Activated naive CD4-positive, alpha-beta T cell treated with anti-CD3 and anti-CD28 coated beads, Interleukin-2, amount 50 U/mL, for 24 hours (primary cell): ENCODE data around the gene CLMN.
A peak's percentile ranks its signal among the peaks of the same experiment; 100 is the strongest.

Experiments used
- H3K27ac Mint-ChIP-seq: one replicate; pipeline ENCODE4 v1.8.0; 2021; ENCODE audit warnings: mild to moderate bottlenecking, mixed read lengths
- H3K27me3 Mint-ChIP-seq: one replicate; pipeline ENCODE4 v1.8.0; 2021; ENCODE audit warnings: mixed read lengths
- H3K36me3 Mint-ChIP-seq: one replicate; pipeline ENCODE4 v1.8.0; 2021; ENCODE audit warnings: mixed read lengths
- H3K4me1 Mint-ChIP-seq: one replicate; pipeline ENCODE4 v1.8.0; 2021; ENCODE audit warnings: mixed read lengths
- H3K4me3 Mint-ChIP-seq: one replicate; pipeline ENCODE4 v1.8.0; 2021; ENCODE audit warnings: mild to moderate bottlenecking, mixed read lengths
- H3K9me3 Mint-ChIP-seq: one replicate; pipeline ENCODE4 v1.8.0; 2021; ENCODE audit warnings: mixed read lengths

CLMN gene

DNA sequence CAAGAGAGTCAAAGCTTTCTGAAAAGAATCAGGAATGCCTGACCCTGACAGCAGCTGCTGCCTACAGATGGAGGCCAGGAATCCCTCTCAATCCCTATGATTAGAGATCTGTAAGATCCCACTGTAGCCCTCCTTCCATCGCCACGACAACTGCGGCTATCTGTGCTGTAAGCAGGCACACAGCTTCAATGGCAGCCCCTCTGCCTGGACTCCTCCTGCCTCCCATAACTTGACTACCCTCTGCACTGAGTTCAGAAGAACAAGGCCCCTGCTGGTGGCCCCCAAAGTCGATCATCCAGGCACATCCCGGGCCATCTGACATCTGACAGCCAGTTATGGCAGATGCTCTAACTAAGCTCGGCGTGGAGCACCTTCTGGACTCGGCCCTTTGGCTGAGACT is 2.9 kb downstream of the CLMN start:
- H3K36me3 Mint-ChIP-seq: no peaks in the 10 kb centered on the region
- no peak overlapping the region for H3K27ac Mint-ChIP-seq
- no peak overlapping the region for H3K4me3 Mint-ChIP-seq
- H3K27me3 Mint-ChIP-seq: peaks cover 5% of the 10 kb centered on the region
- H3K9me3 Mint-ChIP-seq: no peaks in the 10 kb centered on the region
- peaks cover 9% of the 10 kb centered on the region for H3K4me1 Mint-ChIP-seq

DNA sequence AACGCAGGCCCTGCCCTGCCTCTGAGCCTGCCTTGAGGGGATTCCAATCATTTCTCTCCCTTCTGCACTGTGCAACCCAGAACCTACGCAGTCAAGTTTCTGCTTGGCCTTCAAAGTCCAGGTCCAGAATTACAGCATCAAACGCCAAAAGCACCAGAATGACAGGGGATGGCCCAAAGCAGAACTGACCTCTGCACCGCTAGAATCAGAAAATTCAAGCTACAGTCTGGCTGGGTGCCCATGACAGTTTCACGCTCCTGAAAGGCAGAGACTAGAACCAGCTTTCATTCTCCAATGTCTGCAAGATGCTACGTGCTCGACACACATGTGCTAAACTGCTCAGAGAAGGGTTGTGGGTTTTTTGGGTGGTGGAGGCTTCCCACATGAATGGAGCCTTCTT is 4.1 kb downstream of the CLMN start:
- H3K4me1 Mint-ChIP-seq: peaks cover 9% of the 10 kb centered on the region
- H3K4me3 Mint-ChIP-seq: no peak overlapping the region
- peaks cover 5% of the 10 kb centered on the region for H3K27me3 Mint-ChIP-seq
- no peaks in the 10 kb centered on the region for H3K36me3 Mint-ChIP-seq
- H3K27ac Mint-ChIP-seq: no peak overlapping the region
- no peaks in the 10 kb centered on the region for H3K9me3 Mint-ChIP-seq

DNA sequence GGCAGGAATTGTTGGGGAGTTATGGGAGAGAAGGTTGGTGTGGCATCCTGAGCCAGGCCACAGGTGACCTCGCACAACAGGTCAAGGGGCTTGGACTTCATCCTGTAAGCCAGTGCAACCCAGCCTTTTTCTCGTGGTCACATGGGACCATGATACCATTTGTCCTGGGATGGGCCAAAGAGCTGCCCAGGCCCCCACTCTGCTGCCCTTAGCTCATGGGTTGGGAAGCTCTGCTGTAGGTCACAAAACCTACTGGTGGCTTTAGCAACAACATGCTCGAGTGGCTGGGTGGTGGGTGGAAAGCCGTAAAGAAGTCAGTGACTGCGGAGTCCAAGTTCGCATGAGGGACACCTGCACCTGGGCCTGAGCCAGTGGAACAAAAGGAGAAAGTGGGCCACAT is 4.6 kb downstream of the CLMN start:
- Mint-ChIP-seq H3K36me3 (no peaks in the 10 kb centered on the region), H3K27me3 (peaks cover 5% of the 10 kb centered on the region), H3K4me3 (no peak overlapping the region), H3K27ac (no peak overlapping the region), H3K9me3 (no peaks in the 10 kb centered on the region), H3K4me1 (peaks cover 9% of the 10 kb centered on the region)

DNA sequence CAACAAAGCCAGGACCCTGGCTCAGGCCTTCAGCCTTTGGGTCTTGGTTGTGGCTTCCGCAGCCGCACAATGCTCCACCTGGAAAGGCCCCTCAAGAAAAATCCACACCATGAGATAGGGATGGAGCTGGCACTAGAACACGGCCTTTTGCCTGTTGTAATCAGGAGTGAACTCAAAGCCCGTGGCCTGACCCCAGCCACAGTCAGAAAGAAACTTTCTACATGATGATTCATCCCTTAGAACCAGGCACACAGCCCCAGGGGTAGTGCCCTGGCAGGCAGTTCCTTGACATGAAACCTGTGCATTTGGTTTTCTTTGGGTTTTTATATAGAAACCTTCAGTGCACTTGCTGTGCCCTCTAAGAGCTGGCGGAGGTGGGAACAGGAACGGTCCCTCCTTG is 5.1 kb downstream of the CLMN start:
- Mint-ChIP-seq H3K27ac (no peak overlapping the region), H3K4me3 (no peak overlapping the region), H3K27me3 (peaks cover 5% of the 10 kb centered on the region)

DNA sequence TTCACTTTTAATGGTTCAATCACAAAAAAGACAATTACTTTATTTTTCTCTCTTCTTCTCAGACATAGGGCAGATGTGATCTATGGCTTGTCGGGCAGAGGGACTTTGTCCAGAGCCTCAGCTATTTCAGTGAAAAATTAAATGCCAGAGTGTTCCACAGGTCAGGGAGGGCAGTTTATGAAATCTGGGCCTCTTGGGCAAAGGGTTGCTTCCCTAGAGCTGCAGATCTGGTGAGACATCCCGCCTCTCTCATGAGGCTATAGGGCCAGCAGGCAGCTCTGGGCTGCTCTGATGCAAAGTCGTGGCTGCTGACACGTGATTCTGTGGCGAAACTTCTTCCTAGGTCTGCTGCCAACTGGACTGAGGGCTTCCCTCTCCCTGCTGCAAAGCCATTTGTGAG is 6.0 kb downstream of the CLMN start:
- no peak overlapping the region for H3K27ac Mint-ChIP-seq
- no peaks in the 10 kb centered on the region for H3K9me3 Mint-ChIP-seq
- H3K4me3 Mint-ChIP-seq: no peak overlapping the region
- H3K4me1 Mint-ChIP-seq: peaks cover 6% of the 10 kb centered on the region
- H3K27me3 Mint-ChIP-seq: peaks cover 5% of the 10 kb centered on the region
- no peaks in the 10 kb centered on the region for H3K36me3 Mint-ChIP-seq

More for the DNA sequence above, 5.1 kb downstream of the CLMN start:
- Mint-ChIP-seq H3K9me3 (no peaks in the 10 kb centered on the region), H3K36me3 (no peaks in the 10 kb centered on the region), H3K4me1 (peaks cover 9% of the 10 kb centered on the region)

DNA sequence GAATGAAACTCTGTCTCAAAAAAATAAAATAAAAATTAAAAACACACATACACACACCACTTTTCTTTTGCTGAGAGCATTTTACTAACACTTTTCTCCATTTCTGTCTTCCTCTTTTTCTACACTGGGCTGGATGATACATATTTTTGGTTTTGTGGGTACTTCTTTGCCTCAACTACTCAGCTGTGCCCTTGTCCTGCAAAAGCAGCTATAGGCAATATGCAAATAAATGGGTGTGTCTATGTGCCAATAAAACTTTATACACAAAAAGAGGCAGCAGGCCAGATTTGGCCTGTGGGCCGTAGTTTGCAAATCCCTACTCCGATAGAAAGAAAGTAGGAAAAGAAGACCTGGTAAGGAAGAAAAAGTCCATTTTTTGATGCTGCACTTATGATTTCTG is 6.5 kb downstream of the CLMN start:
- Mint-ChIP-seq H3K4me1 (peaks cover 3% of the 10 kb centered on the region), H3K9me3 (no peaks in the 10 kb centered on the region), H3K27me3 (peaks cover 5% of the 10 kb centered on the region), H3K27ac (no peak overlapping the region), H3K4me3 (no peak overlapping the region), H3K36me3 (no peaks in the 10 kb centered on the region)

DNA sequence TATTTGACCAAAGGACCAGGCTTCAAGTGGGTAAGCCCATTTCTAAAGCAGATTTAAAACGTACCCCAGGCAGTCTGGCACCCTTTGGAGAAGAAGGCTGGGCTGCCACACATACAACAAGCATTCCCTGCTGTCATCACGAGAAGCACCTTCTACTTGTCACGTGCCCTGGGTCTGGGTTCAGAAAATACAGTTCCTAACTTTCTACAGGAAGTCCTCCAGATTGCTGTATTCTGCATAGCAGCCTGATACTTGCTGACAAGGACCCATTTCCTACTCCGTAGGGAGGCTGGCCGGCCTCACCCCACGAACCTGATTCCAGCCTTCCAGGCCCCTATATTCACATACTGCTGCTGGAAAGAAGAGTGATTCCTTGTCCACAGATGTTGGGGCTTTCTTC is 7.4 kb downstream of the CLMN start:
- no peaks in the 10 kb centered on the region for H3K9me3 Mint-ChIP-seq
- no peaks in the 10 kb centered on the region for H3K36me3 Mint-ChIP-seq
- H3K4me1 Mint-ChIP-seq: no peaks in the 10 kb centered on the region
- no peak overlapping the region for H3K4me3 Mint-ChIP-seq
- H3K27ac Mint-ChIP-seq: no peak overlapping the region
- peaks cover 4% of the 10 kb centered on the region for H3K27me3 Mint-ChIP-seq

DNA sequence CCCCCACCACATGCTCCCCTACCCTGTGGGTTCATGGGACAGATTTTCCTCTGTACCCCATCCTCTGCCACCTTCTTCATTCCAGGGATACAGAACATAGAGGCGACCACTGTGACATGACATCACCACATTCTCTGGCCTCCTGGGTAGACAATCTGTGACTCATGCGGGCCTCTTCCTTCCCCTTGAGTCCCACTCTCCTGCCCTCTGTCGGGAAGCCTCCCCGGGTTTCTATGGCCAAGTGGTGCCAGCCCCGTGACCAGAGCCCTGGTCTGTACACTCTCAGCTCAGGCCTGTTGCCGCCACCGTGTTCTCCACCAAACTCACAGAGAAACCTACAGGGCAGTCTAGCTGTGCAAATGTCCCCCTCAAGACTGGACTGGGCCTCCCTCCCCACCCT is 8.0 kb downstream of the CLMN start:
- Mint-ChIP-seq H3K36me3 (no peaks in the 10 kb centered on the region), H3K4me1 (no peaks in the 10 kb centered on the region), H3K9me3 (no peaks in the 10 kb centered on the region), H3K4me3 (no peak overlapping the region), H3K27me3 (peaks cover 2% of the 10 kb centered on the region), H3K27ac (no peak overlapping the region)

DNA sequence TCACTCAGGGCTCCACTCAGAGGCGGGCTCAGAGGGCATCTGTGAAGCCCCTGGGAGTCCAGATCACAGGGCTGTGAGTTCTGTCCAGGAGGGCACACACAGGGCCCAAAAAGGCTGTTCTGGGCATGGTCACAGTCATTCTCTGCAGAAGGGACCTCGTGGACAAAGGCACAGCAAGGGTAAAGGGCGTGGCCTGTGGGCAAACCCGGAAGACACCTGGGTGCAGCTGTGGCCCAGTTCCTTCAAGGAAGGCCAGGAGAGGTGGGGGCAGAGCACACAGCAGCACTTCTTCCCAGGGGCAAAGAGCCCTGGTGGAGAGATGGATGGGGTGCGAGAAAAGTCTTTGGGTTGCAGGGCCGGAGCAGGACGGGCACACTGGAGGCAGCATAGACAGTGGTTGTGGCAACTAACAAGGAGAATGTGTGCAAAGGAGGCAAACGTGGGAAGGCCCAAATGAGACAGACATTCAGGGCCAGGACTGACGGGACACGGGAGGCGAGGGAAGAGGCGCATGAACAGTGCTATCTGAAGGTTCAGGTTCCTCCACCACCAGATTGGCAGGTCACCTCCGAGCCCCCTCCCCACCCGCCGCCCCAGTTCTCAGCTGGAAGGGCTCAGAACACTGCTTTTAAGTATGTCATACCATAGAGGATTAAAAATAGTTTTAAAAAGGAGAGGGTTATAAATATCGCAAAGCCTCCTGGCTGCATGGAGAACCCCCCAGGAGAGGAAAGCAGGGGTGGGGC is 8.9 kb downstream of the CLMN start:
- no peak overlapping the region for H3K27ac Mint-ChIP-seq
- H3K4me1 Mint-ChIP-seq: no peaks in the 10 kb centered on the region
- H3K36me3 Mint-ChIP-seq: no peaks in the 10 kb centered on the region
- H3K27me3 Mint-ChIP-seq: peaks cover 2% of the 10 kb centered on the region
- no peak overlapping the region for H3K4me3 Mint-ChIP-seq
- H3K9me3 Mint-ChIP-seq: no peaks in the 10 kb centered on the region

DNA sequence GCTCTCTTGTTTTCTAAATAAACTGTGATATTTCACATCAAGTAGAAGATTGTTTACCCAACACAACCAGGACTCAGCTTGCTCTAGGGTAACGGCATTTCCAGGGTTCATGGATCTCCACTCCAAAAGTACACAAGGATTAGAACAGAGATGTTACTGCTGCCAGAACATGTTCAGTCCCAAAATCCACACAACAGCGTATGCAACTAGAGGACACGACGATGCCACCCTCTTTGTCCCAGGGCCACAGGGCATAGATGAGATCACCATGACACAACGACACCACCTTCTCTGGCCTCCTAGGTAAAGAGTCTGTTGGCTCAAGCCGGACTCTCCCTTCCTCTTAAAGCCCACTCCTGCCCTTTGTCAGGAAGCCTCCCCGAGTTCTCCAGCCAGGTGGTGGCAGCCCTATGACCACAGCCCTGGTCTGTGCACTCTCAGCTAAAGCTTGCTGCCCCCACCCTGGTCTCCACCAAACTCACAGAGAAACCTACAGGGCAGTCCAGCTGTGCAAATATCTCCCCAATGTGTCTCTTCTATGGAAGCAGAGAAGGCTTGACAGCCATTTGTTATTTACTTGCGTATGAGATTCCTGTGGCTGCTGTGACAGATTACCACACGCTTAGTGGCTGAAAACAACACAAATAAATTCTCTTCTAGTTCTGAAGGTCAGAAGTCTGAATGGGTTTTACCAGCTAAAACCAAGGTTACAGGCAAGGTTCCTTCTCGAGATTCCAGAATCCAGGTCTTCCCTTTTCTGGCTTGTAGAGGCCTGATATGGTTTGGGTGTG is 10.3 kb downstream of the CLMN start:
- Mint-ChIP-seq H3K27ac (no peak overlapping the region), H3K9me3 (no peaks in the 10 kb centered on the region), H3K4me1 (no peaks in the 10 kb centered on the region), H3K27me3 (peaks cover 2% of the 10 kb centered on the region), H3K36me3 (no peaks in the 10 kb centered on the region), H3K4me3 (no peak overlapping the region)

DNA sequence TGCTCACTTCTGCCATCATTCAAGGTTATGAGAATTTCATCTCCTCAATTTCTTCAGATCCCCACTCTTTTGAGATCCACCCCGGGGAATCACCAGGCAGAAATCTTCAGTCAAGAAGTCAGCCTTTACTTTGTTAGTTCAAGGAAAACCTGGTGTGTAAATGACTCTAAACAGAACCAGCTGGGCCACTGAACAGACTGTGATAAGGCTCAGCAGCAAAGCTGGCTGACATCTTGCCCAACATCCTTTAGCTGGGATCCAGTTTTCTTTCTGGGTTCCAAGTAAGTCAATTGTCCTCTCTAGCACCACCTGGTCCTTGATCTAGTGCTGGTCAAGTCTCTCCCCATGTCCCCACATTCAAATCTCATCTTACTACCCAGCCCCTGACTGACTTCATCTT is 11.6 kb downstream of the CLMN start:
- Mint-ChIP-seq H3K27me3 (peaks cover 2% of the 10 kb centered on the region), H3K4me3 (no peak overlapping the region), H3K4me1 (no peaks in the 10 kb centered on the region), H3K9me3 (no peaks in the 10 kb centered on the region), H3K27ac (no peak overlapping the region), H3K36me3 (no peaks in the 10 kb centered on the region)

DNA sequence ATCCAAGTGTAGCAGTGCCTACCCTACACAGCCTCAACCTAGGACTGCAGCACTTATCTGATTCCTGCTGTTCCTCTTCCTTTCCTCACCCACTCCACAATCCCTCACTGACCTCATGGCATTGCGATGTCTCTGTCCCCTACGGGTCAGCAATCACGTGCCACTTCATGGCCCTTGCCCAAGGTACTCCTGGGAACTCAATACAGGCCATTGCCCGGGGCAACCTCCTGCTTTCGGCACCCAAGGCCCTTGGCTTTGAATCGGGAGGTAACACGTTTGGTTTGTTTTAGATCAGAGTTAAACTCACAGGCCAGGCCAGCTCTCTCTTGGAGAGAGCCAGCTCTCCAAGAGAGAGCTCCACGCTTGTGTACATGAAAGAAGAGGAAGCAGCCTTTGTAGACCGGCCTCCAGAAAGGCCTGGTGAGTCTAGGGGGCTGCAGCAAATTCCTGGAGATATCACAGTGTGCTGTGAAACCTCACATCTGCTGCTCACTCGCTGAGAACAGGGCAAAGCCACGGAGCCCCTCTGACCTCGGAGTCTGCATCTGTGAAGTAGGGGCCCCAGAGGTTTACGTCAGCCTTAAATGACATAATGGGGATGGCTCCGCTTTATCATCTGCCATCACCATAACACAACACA is 12.2 kb downstream of the CLMN start:
- Mint-ChIP-seq H3K4me3 (no peak overlapping the region), H3K9me3 (no peaks in the 10 kb centered on the region), H3K27ac (no peak overlapping the region), H3K36me3 (no peaks in the 10 kb centered on the region), H3K27me3 (peaks cover 2% of the 10 kb centered on the region), H3K4me1 (no peaks in the 10 kb centered on the region)

DNA sequence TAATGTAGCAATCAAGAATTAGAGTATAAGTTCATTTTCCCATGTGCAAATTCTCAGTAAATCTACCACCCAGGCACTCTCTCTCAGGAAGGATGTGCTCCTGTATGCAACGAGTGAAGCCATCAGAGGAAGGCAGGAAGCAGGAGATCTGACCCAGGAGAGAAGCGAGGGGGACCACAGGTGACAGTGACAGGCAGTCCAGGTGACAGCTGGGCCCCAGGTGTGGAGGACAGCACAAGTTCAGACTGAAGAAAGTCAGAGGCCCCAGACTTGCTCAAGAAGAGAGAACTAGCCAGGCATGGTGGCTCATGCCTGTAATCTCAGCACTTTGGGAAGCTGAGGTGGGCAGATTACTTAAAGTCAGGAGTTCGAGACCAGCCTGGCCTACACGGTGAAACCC is 13.8 kb downstream of the CLMN start:
- no peaks in the 10 kb centered on the region for H3K4me1 Mint-ChIP-seq
- H3K27ac Mint-ChIP-seq: no peak overlapping the region
- no peak overlapping the region for H3K4me3 Mint-ChIP-seq
- peaks cover 2% of the 10 kb centered on the region for H3K27me3 Mint-ChIP-seq
- no peaks in the 10 kb centered on the region for H3K36me3 Mint-ChIP-seq
- no peaks in the 10 kb centered on the region for H3K9me3 Mint-ChIP-seq

DNA sequence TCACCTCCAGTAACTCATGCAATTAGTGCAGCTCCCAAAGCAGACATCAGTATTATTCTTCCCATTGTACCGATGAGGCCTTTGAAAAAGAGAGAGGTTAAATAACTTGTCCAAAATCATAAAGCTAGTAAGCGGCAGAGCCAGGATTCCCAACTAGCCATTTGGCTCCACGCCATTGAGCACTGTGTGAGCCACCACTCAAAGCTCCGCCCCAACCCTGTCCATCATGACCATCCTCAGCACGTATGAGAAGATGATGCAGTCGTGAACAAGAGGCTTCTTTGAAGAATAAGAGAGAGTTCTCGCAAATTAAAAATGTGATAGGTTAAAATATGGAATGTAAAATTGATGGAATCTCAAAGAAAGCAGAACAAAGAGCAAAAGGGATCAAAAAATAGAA is 14.6 kb downstream of the CLMN start:
- peaks cover 2% of the 10 kb centered on the region for H3K27me3 Mint-ChIP-seq
- H3K36me3 Mint-ChIP-seq: no peaks in the 10 kb centered on the region
- H3K27ac Mint-ChIP-seq: peak overlapping the region; percentile 3
- no peaks in the 10 kb centered on the region for H3K4me1 Mint-ChIP-seq
- H3K9me3 Mint-ChIP-seq: no peaks in the 10 kb centered on the region
- H3K4me3 Mint-ChIP-seq: no peak overlapping the region

DNA sequence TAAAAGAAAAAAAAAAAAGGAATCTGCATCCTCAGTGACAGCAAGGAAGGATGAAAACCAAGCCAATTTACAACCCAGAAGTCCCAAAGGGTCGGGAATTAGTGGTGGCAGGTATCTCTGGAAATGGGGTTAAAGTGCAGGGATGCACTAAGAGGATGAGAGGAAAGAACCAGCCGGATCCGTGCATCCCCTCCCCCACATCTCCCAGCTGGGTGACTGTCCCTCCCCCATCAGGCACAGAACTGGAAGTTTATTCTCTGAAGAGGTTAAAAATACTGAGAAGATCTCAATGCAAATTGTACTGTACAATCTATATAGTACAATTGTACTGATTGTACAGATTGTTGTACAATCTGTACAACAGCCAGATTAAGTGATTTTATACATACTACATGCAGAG is 15.4 kb downstream of the CLMN start:
- Mint-ChIP-seq H3K27ac (no peak overlapping the region), H3K9me3 (no peaks in the 10 kb centered on the region), H3K4me1 (no peaks in the 10 kb centered on the region), H3K36me3 (no peaks in the 10 kb centered on the region), H3K27me3 (peaks cover 2% of the 10 kb centered on the region), H3K4me3 (no peak overlapping the region)

DNA sequence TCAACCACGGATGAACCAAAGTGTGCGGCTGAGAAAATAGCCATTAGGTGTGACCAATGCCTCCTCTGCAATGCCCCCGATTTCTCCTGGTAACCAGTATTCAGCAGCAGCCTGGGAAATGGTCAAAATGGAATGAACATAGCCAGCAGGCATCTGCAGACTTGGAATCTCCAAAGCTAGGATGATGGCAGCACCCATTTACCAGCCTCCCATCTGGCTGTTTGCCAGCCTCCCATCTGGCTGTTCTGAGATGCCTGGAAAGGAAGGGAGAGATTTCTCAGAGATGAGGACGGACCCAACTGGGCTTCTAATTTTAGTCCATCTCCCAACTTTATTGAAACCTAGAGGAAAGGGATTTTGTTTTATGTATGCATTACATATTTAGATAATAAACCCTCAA is 16.2 kb downstream of the CLMN start:
- no peaks in the 10 kb centered on the region for H3K36me3 Mint-ChIP-seq
- H3K27ac Mint-ChIP-seq: no peak overlapping the region
- H3K4me1 Mint-ChIP-seq: no peaks in the 10 kb centered on the region
- no peak overlapping the region for H3K4me3 Mint-ChIP-seq
- H3K27me3 Mint-ChIP-seq: peaks cover 2% of the 10 kb centered on the region
- H3K9me3 Mint-ChIP-seq: no peaks in the 10 kb centered on the region
